ENCODE results near the gene LBH.

Gene LBH

DNA sequence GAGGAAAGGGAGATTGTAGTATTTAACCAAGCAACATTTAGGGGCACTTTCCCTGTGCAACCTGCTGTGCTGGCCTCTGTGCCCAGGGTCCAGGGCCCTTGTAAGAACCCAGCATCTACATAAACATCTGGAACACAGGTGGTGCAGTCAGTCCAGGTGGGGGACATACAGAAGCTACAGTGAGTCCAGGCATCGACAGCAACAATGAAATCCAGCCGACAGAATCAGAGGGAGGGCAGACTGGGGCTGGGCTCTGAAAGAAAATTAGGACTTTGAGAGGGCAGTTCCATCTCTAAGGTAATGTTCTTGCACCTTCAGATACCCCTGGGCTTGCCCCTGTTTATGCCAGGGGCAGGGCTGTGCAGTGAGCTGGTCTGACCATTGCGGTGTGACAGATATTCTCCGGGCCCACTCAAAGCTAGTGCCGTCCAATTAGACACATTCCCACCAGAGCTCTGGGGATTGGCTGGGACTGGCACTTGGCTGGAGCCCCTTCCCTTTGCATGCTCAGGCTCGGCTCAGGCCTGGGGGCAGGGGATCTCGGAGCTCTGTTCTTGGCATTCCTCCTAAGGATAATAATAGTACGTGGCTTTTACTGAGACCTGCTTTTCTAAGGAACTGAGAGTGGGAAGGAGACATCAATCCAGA, 5.4 kb downstream of the LBH start:
- Histone ChIP-seq H4K20me1 (ENCODE audit: insufficient read depth, low read length) (peaks cover 37% of the 10 kb centered on the region; the same call in 1 of the 2 replicates), H2AFZ (ENCODE audit: low read depth, low read length) (no peak overlapping the region)

GRCh38 chr2:30237239-30237965, 6.1 kb downstream of the LBH start:
- no peak overlapping the region for H3K9ac ChIP-seq (ENCODE audit: low read depth, low read length)
- H3K4me2 ChIP-seq (ENCODE audit: insufficient read depth, low read length): no peak overlapping the region
- DNase-seq (no peak), ATAC-seq (ENCODE audit: insufficient read depth, low read depth) (no peak)
- H3K9me3 ChIP-seq (ENCODE audit: insufficient read depth, low read length, severe bottlenecking): no peaks in the 10 kb centered on the region
- H3K27ac ChIP-seq (ENCODE audit: low read length): no peak overlapping the region
- peaks cover 55% of the 10 kb centered on the region for H3K79me2 ChIP-seq (ENCODE audit: insufficient read depth, low read length)
- no peaks in the 10 kb centered on the region for H3K27me3 ChIP-seq (ENCODE audit: insufficient read depth, low read length, poor library complexity)
- H4K20me1 ChIP-seq (ENCODE audit: insufficient read depth, low read length): peaks cover 37% of the 10 kb centered on the region; the same call in 1 of the 2 replicates
- TF ChIP-seq EZH2 (IDR thresholded peaks at IDR 0.05; ENCODE audit: borderline replicate concordance, low read depth, low read length, severe bottlenecking): no peak
- TF ChIP-seq CTCF (IDR thresholded peaks at IDR 0.05; ENCODE audit: borderline replicate concordance, extremely low read depth, low read length, poor library complexity, severe bottlenecking): no peak
- peaks cover 64% of the 10 kb centered on the region for H3K36me3 ChIP-seq (ENCODE audit: insufficient read depth, low read length)
- H2AFZ ChIP-seq (ENCODE audit: low read depth, low read length): no peak overlapping the region
- H3K4me3 ChIP-seq (ENCODE audit: low read depth in 1 of 2, low read length in 2 of 2): no peak overlapping the region
- H3K4me1 ChIP-seq (ENCODE audit: insufficient read depth, low read length): peaks cover 41% of the 10 kb centered on the region

More for the DNA sequence above, 5.4 kb downstream of the LBH start:
- Histone ChIP-seq H3K79me2 (ENCODE audit: insufficient read depth, low read length) (peaks cover 55% of the 10 kb centered on the region), H3K4me1 (ENCODE audit: insufficient read depth, low read length) (peaks cover 41% of the 10 kb centered on the region), H3K36me3 (ENCODE audit: insufficient read depth, low read length) (peaks cover 64% of the 10 kb centered on the region), H3K9ac (ENCODE audit: low read depth, low read length) (no peak overlapping the region), H3K4me3 (ENCODE audit: low read depth in 1 of 2, low read length in 2 of 2) (no peak overlapping the region), H3K9me3 (ENCODE audit: insufficient read depth, low read length, severe bottlenecking) (no peaks in the 10 kb centered on the region), H3K4me2 (ENCODE audit: insufficient read depth, low read length) (no peak overlapping the region), H3K27ac (ENCODE audit: low read length) (no peak overlapping the region), H3K27me3 (ENCODE audit: insufficient read depth, low read length, poor library complexity) (no peaks in the 10 kb centered on the region)
- ATAC-seq (ENCODE audit: insufficient read depth, low read depth) (no peak), DNase-seq (no peak)
- no peak for TF ChIP-seq CTCF (IDR thresholded peaks at IDR 0.05; ENCODE audit: borderline replicate concordance, extremely low read depth, low read length, poor library complexity, severe bottlenecking)
- TF ChIP-seq EZH2 (IDR thresholded peaks at IDR 0.05; ENCODE audit: borderline replicate concordance, low read depth, low read length, severe bottlenecking): no peak

GRCh38 chr2:30237966-30238800, 6.8 kb downstream of the LBH start:
- Histone ChIP-seq H3K79me2 (ENCODE audit: insufficient read depth, low read length) (peaks cover 51% of the 10 kb centered on the region), H3K4me1 (ENCODE audit: insufficient read depth, low read length) (peaks cover 36% of the 10 kb centered on the region), H3K4me3 (ENCODE audit: low read depth in 1 of 2, low read length in 2 of 2) (no peak overlapping the region), H3K9ac (ENCODE audit: low read depth, low read length) (no peak overlapping the region), H2AFZ (ENCODE audit: low read depth, low read length) (no peak overlapping the region), H3K4me2 (ENCODE audit: insufficient read depth, low read length) (no peak overlapping the region), H3K27me3 (ENCODE audit: insufficient read depth, low read length, poor library complexity) (no peaks in the 10 kb centered on the region), H3K36me3 (ENCODE audit: insufficient read depth, low read length) (peaks cover 67% of the 10 kb centered on the region), H4K20me1 (ENCODE audit: insufficient read depth, low read length) (peaks cover 34% of the 10 kb centered on the region; the same call in 1 of the 2 replicates), H3K27ac (ENCODE audit: low read length) (no peak overlapping the region), H3K9me3 (ENCODE audit: insufficient read depth, low read length, severe bottlenecking) (no peaks in the 10 kb centered on the region)
- no peak for ATAC-seq (ENCODE audit: insufficient read depth, low read depth)
- TF ChIP-seq EZH2 (IDR thresholded peaks at IDR 0.05; ENCODE audit: borderline replicate concordance, low read depth, low read length, severe bottlenecking) (no peak), CTCF (IDR thresholded peaks at IDR 0.05; ENCODE audit: borderline replicate concordance, extremely low read depth, low read length, poor library complexity, severe bottlenecking) (no peak)
- DNase-seq: no peak
